Fibroblast of skin of abdomen (primary cell): ENCODE measurements around the gene RABL2A.
"Not testable (repeated sequence)": the region's sequence is repeated elsewhere in the genome, so short reads cannot be mapped to it uniquely, and the experiment has no call there.

Experiments
- DNase-seq: peaks from one replicate; pipeline ENCODE4 v3.0.0-alpha.2; 2013

Gene RABL2A

GRCh38 chr2:113609822-113610221 is 17.2 kb upstream of the RABL2A start:
- DNase-seq: not testable (repeated sequence)

- DNase-seq: not testable (repeated sequence)
These were observed 6.1 kb upstream of the RABL2A start for GRCh38 chr2:113621002-113621401.

GRCh38 chr2:113625906-113626305 is 1.2 kb upstream of the RABL2A start:
- not testable (repeated sequence) for DNase-seq

GRCh38 chr2:113632849-113633345 is 5.8 kb downstream of the RABL2A start:
- not testable (repeated sequence) for DNase-seq

- not testable (repeated sequence) for DNase-seq
These were observed 8.3 kb downstream of the RABL2A start for GRCh38 chr2:113635358-113635757.

GRCh38 chr2:113636226-113636625 is 9.2 kb downstream of the RABL2A start:
- DNase-seq: not testable (repeated sequence)

- not testable (repeated sequence) for DNase-seq
These were observed 11.0 kb downstream of the RABL2A start for GRCh38 chr2:113638084-113638483.

GRCh38 chr2:113646217-113646616 is 19.2 kb downstream of the RABL2A start:
- not testable (repeated sequence) for DNase-seq

- DNase-seq: not testable (repeated sequence)
These were observed 24.1 kb downstream of the RABL2A start for GRCh38 chr2:113650834-113651815.

GRCh38 chr2:113652599-113652998 is 25.5 kb downstream of the RABL2A start:
- not testable (repeated sequence) for DNase-seq

GRCh38 chr2:113656031-113656624 is 29.1 kb downstream of the RABL2A start:
- DNase-seq: not testable (repeated sequence)

- DNase-seq: not testable (repeated sequence)
These were observed 30.7 kb downstream of the RABL2A start for GRCh38 chr2:113657735-113658134.

GRCh38 chr2:113663285-113664060 is 36.4 kb downstream of the RABL2A start:
- DNase-seq: not testable (repeated sequence)

GRCh38 chr2:113664761-113665533 is 37.9 kb downstream of the RABL2A start:
- DNase-seq: not testable (repeated sequence)

GRCh38 chr2:113669013-113669412 is 41.9 kb downstream of the RABL2A start:
- not testable (repeated sequence) for DNase-seq

GRCh38 chr2:113672326-113672932 is 45.4 kb downstream of the RABL2A start:
- DNase-seq: no peak

GRCh38 chr2:113675875-113676274 is 48.8 kb downstream of the RABL2A start:
- DNase-seq: no peak

- no peak for DNase-seq
These were observed 49.7 kb downstream of the RABL2A start for GRCh38 chr2:113676623-113677266.

- no peak for DNase-seq
These were observed 50.3 kb downstream of the RABL2A start for GRCh38 chr2:113677330-113677729.

GRCh38 chr2:113679457-113679856 is 52.4 kb downstream of the RABL2A start:
- DNase-seq: no peak

GRCh38 chr2:113685471-113685870 is 58.4 kb downstream of the RABL2A start:
- no peak for DNase-seq
